ENCODE data around the gene BCL11A. TPM values are rescaled to one million over a fixed set of nuclear protein-coding genes. Genes with fewer than 3 reads are reported as not detected.

BCL11A gene
- total RNA-seq, 2 experiments from 2014 or later: 2.3 to 3.3 TPM

- Mint-ChIP-seq H3K4me1 (ENCODE audit: low read depth) (peaks cover 39% of the 10 kb centered on the region), H3K36me3 (ENCODE audit: low read depth) (peaks cover 8% of the 10 kb centered on the region), H3K27me3 (peaks cover 82% of the 10 kb centered on the region), H3K9me3 (no peaks in the 10 kb centered on the region), H3K27ac (peak overlapping the region; percentile 86), H3K4me3 (peak overlapping the region; percentile 96)
- Histone ChIP-seq H3K27ac (ENCODE audit: low read depth in 1 of 2, low read length in 2 of 2) (no peak overlapping the region), H3K9me3 (ENCODE audit: control insufficient read depth in 1 of 2, insufficient read depth in 1 of 2, low read length in 2 of 2) (peaks cover 0 to 20% of the 10 kb centered on the region in 2 experiments), H3K36me3 (ENCODE audit: insufficient read depth, low read length) (no peaks in the 10 kb centered on the region), H3K4me1 (ENCODE audit: insufficient read depth, low read length) (peaks cover 51% of the 10 kb centered on the region), H3K27me3 (ENCODE audit: control insufficient read depth in 1 of 2, insufficient read depth in 2 of 2, low read length in 2 of 2) (peaks cover 52 to 82% of the 10 kb centered on the region in 2 experiments), H3K4me3 (ENCODE audit: low read length) (peak overlapping the region; percentile 62)
- TF ChIP-seq CTCF (IDR thresholded peaks at IDR 0.05): no peak
- intact Hi-C loops (cut with DNase I, micrococcal nuclease): no loop called here
- DNase-seq (peak in 3 of 14 experiments; percentile 12 to 39 (median 38)), ATAC-seq (ENCODE audit: poor library complexity) (no peak)
- CTCF ChIA-PET: no interaction called here
- POLR2A ChIA-PET: interaction anchor here (0.7 to 1.5 kb wide), 5 partner anchors 9 to 662 kb away, joined by 3 to 6 read pairs (median 4); no protein-coding TSS in a partner anchor
These were observed 4.1 kb downstream of the BCL11A start for GRCh38 chr2:60549238-60549927.

DNA sequence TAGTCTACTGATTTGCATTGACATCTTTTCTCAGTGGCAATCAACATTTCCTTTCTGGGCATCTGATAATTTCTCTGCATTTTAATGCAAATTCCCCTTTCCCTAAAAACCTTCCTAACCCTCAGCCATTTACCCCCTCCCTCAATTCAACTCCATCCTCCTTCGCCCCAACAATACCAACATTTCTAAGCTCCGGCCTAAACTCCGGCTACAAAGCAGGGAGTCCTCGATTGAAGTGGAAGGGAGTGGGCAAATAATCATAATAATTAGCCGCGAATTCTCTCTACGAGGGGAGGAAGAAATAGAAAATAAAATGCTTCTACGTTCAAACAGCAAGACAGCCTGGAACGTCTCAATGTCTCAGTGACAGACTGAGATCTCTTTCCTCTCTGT is 4.6 kb downstream of the BCL11A start:
- Histone ChIP-seq H3K9me3 (ENCODE audit: control insufficient read depth in 1 of 2, insufficient read depth in 1 of 2, low read length in 2 of 2) (peaks cover 0 to 16% of the 10 kb centered on the region in 2 experiments), H3K4me3 (ENCODE audit: low read length) (peak overlapping the region; percentile 62), H3K4me1 (ENCODE audit: insufficient read depth, low read length) (peaks cover 45% of the 10 kb centered on the region), H3K27me3 (ENCODE audit: control insufficient read depth in 1 of 2, insufficient read depth in 2 of 2, low read length in 2 of 2) (peaks cover 46 to 80% of the 10 kb centered on the region in 2 experiments), H3K27ac (ENCODE audit: low read depth in 1 of 2, low read length in 2 of 2) (no peak overlapping the region), H3K36me3 (ENCODE audit: insufficient read depth, low read length) (no peaks in the 10 kb centered on the region)
- H3K36me3 Mint-ChIP-seq (ENCODE audit: low read depth): peaks cover 8% of the 10 kb centered on the region
- peaks cover 85% of the 10 kb centered on the region for H3K27me3 Mint-ChIP-seq
- DNase-seq (no peak), ATAC-seq (ENCODE audit: poor library complexity) (no peak)
- intact Hi-C loops (cut with DNase I, micrococcal nuclease): no loop called here
- peak overlapping the region; percentile 86 for H3K27ac Mint-ChIP-seq
- no peaks in the 10 kb centered on the region for H3K9me3 Mint-ChIP-seq
- TF ChIP-seq CTCF (IDR thresholded peaks at IDR 0.05): no peak
- peak overlapping the region; percentile 87 for H3K4me3 Mint-ChIP-seq
- peaks cover 39% of the 10 kb centered on the region for H3K4me1 Mint-ChIP-seq (ENCODE audit: low read depth)
- ChIA-PET POLR2A (no interaction called here), CTCF (no interaction called here)

DNA sequence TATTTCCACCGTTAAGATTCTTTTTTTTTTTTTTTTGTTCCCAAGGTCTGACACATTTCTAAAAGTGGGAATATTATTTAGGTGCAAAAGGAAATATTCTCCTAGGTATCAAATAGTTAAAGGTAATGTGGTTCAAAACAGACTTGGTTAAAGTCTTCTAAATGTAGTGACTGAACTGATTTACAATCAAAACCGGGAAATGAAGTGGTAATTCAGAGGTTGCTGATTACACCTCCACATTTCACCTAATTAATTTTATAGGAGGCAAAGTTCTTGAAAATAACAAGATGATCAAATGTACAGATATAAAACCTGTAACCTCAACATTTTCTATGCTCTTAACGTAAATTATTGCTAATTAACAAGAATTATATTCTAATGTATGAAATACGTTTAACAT is 5.1 kb downstream of the BCL11A start:
- H3K36me3 Mint-ChIP-seq (ENCODE audit: low read depth): peaks cover 8% of the 10 kb centered on the region
- ChIA-PET POLR2A (interaction anchor here (1.6 kb wide), 1 partner anchor 8 kb away, joined by 5 read pairs; no protein-coding TSS in a partner anchor), CTCF (interaction anchor here (0.7 kb wide), 1 partner anchor 22 kb away, joined by 5 read pairs; no protein-coding TSS in a partner anchor)
- H3K27me3 Mint-ChIP-seq: peaks cover 84% of the 10 kb centered on the region
- H3K4me1 ChIP-seq (ENCODE audit: insufficient read depth, low read length): peaks cover 41% of the 10 kb centered on the region
- peaks cover 40% of the 10 kb centered on the region for H3K4me1 Mint-ChIP-seq (ENCODE audit: low read depth)
- H3K4me3 ChIP-seq (ENCODE audit: low read length): no peak overlapping the region
- H3K9me3 ChIP-seq (ENCODE audit: control insufficient read depth in 1 of 2, insufficient read depth in 1 of 2, low read length in 2 of 2): peaks cover 0 to 15% of the 10 kb centered on the region in 2 experiments
- peak overlapping the region; percentile 86 for H3K27ac Mint-ChIP-seq
- ATAC-seq (ENCODE audit: poor library complexity): no peak
- H3K4me3 Mint-ChIP-seq: peak overlapping the region; percentile 87
- TF ChIP-seq CTCF (IDR thresholded peaks at IDR 0.05): no peak
- H3K36me3 ChIP-seq (ENCODE audit: insufficient read depth, low read length): no peaks in the 10 kb centered on the region
- H3K27ac ChIP-seq (ENCODE audit: low read depth in 1 of 2, low read length in 2 of 2): no peak overlapping the region
- H3K9me3 Mint-ChIP-seq: no peaks in the 10 kb centered on the region
- H3K27me3 ChIP-seq (ENCODE audit: control insufficient read depth in 1 of 2, insufficient read depth in 2 of 2, low read length in 2 of 2): peaks cover 43 to 79% of the 10 kb centered on the region in 2 experiments
- intact Hi-C loops (cut with DNase I, micrococcal nuclease): no loop called here
- no peak for DNase-seq

All from CD4-positive, alpha-beta T cell (primary cell).